HCT116 (cell line): Measurements from ENCODE around the gene PELI1. TPM values are rescaled to one million over a fixed set of nuclear protein-coding genes. Genes with fewer than 3 reads are reported as not detected.

Experiments
- ATAC-seq: fragments of 200-7000 bp; cut with Tn5 transposase; 2 replicates; pipeline ENCODE4 v1.9.1; 2020; ENCODE audit warnings: mild to moderate bottlenecking, moderate library complexity
- BruUV-seq: library from RNA; stranded (reverse); fragments of 400-500 nt; replicated peaks from 2 replicates; lab custom pipeline; 2021; lab: Mats Ljungman, UMichigan
- CTCF ChIA-PET: fragments of 300-600 bp; sonication (Branson Sonifier 250); formaldehyde crosslinking; loops from one replicate; lab custom pipeline; 2021; ENCODE audit warnings: antibody characterized with exemption; lab: Charles Lee
- POLR2A ChIA-PET: fragments of 300-600, 350-600 bp; sonication (Branson Sonifier 250); formaldehyde crosslinking; loops from one replicate; lab custom pipeline; 2021; ENCODE audit warnings: antibody characterized with exemption; lab: Charles Lee
- RAD21 ChIA-PET, 2 experiments: fragments of 300-600 bp; sonication (Branson Sonifier 250); formaldehyde crosslinking; loops; one replicate each; lab custom pipeline; 2023; ENCODE audit warnings: low total read pairs in 2 of 2; ENCODE audit not compliant: uncharacterized antibody in 2 of 2, unreplicated experiment in 2 of 2, low non-redundant PET in 1 of 2; lab: Charles Lee
- DNase-seq: peaks from one replicate; pipeline ENCODE4 v3.0.0-alpha.2; 2010; ENCODE audit warnings: low read depth, low spot score
- H2AFZ ChIP-seq: fragments of 200-600 bp; shearing (Covaris generic), sonication (generic); 2 replicates; pipeline ENCODE4 v1.6.1; 2017; ENCODE audit warnings: low read depth, mixed run types, mixed read lengths, antibody characterized with exemption, low read length; ENCODE audit not compliant: poor library complexity, severe bottlenecking
- H3K27ac ChIP-seq: 2 replicates; pipeline ENCODE4 v1.5.1; 2012; ENCODE audit warnings: low read depth, low read length
- H3K27me3 ChIP-seq: fragments of 200-600 bp; sonication (generic); 2 replicates; pipeline ENCODE4 v1.6.1; 2016; ENCODE audit warnings: mixed run types, low read length, mixed read lengths; ENCODE audit not compliant: insufficient read depth
- H3K36me3 ChIP-seq, 2 experiments: fragments of 200-500 bp in 1 of 2; fragments of 200-600 bp in 1 of 2; sonication (Bioruptor generic) in 1 of 2; sonication (generic) in 1 of 2; 2 replicates each; pipeline versions ENCODE4 v1.5.1 to v1.6.1; 2014 to 2016; ENCODE audit warnings: low read length in 2 of 2, inconsistent platforms in 1 of 2, mixed read lengths in 1 of 2, mixed run types in 1 of 2; ENCODE audit not compliant: insufficient read depth in 2 of 2, control insufficient read depth in 1 of 2
- H3K4me1 ChIP-seq, 2 experiments: fragments of 200-600 bp in 1 of 2; sonication (generic) in 1 of 2; 2 replicates each; pipeline versions ENCODE4 v1.5.1 to v1.6.1; 2012 to 2017; ENCODE audit warnings: low read length in 2 of 2, inconsistent platforms in 1 of 2, mild to moderate bottlenecking in 1 of 2, mixed read lengths in 1 of 2, mixed run types in 1 of 2, moderate library complexity in 1 of 2; ENCODE audit not compliant: insufficient read depth in 2 of 2, control insufficient read depth in 1 of 2
- H3K4me2 ChIP-seq: fragments of 200-600 bp; sonication (generic); 2 replicates; pipeline ENCODE4 v1.6.1; 2017; ENCODE audit warnings: mixed run types, low read length, mixed read lengths
- H3K4me3 ChIP-seq, 2 experiments: fragments of 200-600 bp in 1 of 2; sonication (generic) in 1 of 2; replicated peaks in 1 of 2; 2 replicates each; pipeline ENCODE4 v1.5.1; 2011 to 2016; ENCODE audit warnings: low read length in 2 of 2, control low read depth in 1 of 2, low read depth in 1 of 2, mild to moderate bottlenecking in 1 of 2, mixed read lengths in 1 of 2, mixed run types in 1 of 2
- H3K79me2 ChIP-seq: fragments of 200-600 bp; sonication (generic); 2 replicates; pipeline ENCODE4 v1.6.1; 2017; ENCODE audit warnings: mild to moderate bottlenecking, mixed run types, low read length, moderate library complexity, mixed read lengths; ENCODE audit not compliant: insufficient read depth
- H3K9ac ChIP-seq: fragments of 200-600 bp; sonication (generic); 2 replicates; pipeline ENCODE4 v1.6.1; 2016; ENCODE audit warnings: low read length, mixed read lengths
- H3K9me2 ChIP-seq: fragments of 200-600 bp; sonication (generic), shearing (Covaris generic); 2 replicates; pipeline ENCODE4 v1.6.1; 2017; ENCODE audit warnings: mixed run types, mild to moderate bottlenecking, moderate library complexity; ENCODE audit not compliant: insufficient read depth
- H3K9me3 ChIP-seq, 2 experiments: fragments of 200-500 bp in 1 of 2; fragments of 200-600 bp in 1 of 2; sonication (Bioruptor generic) in 1 of 2; sonication (generic) in 1 of 2; 2 replicates each; pipeline ENCODE4 v1.6.1; 2014 to 2017; ENCODE audit warnings: low read length in 2 of 2, mixed read lengths in 2 of 2, inconsistent platforms in 1 of 2, low read depth in 1 of 2, mild to moderate bottlenecking in 1 of 2, mixed run types in 1 of 2, moderate library complexity in 1 of 2; ENCODE audit not compliant: control insufficient read depth in 1 of 2, insufficient read depth in 1 of 2
- H4K20me1 ChIP-seq: fragments of 200-600 bp; sonication (generic), shearing (Covaris generic); 2 replicates; pipeline ENCODE4 v1.6.1; 2017; ENCODE audit warnings: mixed run types, mild to moderate bottlenecking, moderate library complexity; ENCODE audit not compliant: insufficient read depth
- CEBPB ChIP-seq: IDR thresholded peaks from 2 replicates; pipeline ENCODE4 v1.6.1; 2012; ENCODE audit warnings: low read depth
- EGR1 ChIP-seq: IDR thresholded peaks from 2 replicates; pipeline ENCODE4 v1.6.1; 2012; ENCODE audit warnings: low read depth
- ELF1 ChIP-seq: IDR thresholded peaks from 2 replicates; pipeline ENCODE4 v1.6.1; 2012; ENCODE audit warnings: low read depth, borderline replicate concordance
- EZH2phosphoT487 ChIP-seq: fragments of 200-600 bp; IDR thresholded peaks from 2 replicates; pipeline ENCODE4 v1.6.1; 2018; ENCODE audit warnings: antibody characterized with exemption, borderline replicate concordance
- JUND ChIP-seq: IDR thresholded peaks from 2 replicates; pipeline ENCODE4 v1.6.1; 2012
- SIN3A ChIP-seq: IDR thresholded peaks from 2 replicates; pipeline ENCODE4 v1.6.1; 2012; ENCODE audit warnings: low read depth
- SP1 ChIP-seq: IDR thresholded peaks from 2 replicates; pipeline ENCODE4 v1.6.1; 2012; ENCODE audit warnings: low read depth
- SRF ChIP-seq: IDR thresholded peaks from 2 replicates; pipeline ENCODE4 v1.6.1; 2012; ENCODE audit warnings: low read depth
- YY1 ChIP-seq: IDR thresholded peaks from 2 replicates; pipeline ENCODE4 v1.6.1; 2011; ENCODE audit warnings: low read length, low read depth, moderate library complexity, mild to moderate bottlenecking; ENCODE audit not compliant: insufficient replicate concordance; ENCODE audit errors: extremely low read depth
- ZFX ChIP-seq: fragments of 450-650 bp; IDR thresholded peaks from 2 replicates; pipeline ENCODE4 v1.6.1; 2017
- ZNF274 ChIP-seq: fragments of 200-500 bp; sonication (Bioruptor generic); IDR thresholded peaks from 2 replicates; pipeline ENCODE4 v1.6.1; 2014; ENCODE audit warnings: mild to moderate bottlenecking, low read depth, low read length, inconsistent platforms
- intact Hi-C: fragments of 100-400 bp; cut with micrococcal nuclease; formaldehyde crosslinking; loops from 2 replicates; pipeline ENCODE4 v1.10.0; 2022
- total RNA-seq: library from RNA; stranded (reverse); gene quantifications from one replicate; pipeline ENCODE4 v1.2.1, GENCODE V29; 2021; ENCODE audit not compliant: unreplicated experiment
- TF ChIP-seq, protein P1 (sequence below): IDR thresholded peaks from 2 replicates; pipeline ENCODE4 v1.6.1; 2012
- TF ChIP-seq, protein P2 (sequence below): IDR thresholded peaks from 2 replicates; pipeline ENCODE4 v1.6.1; 2012; ENCODE audit warnings: low read depth
- TF ChIP-seq, protein P3 (sequence below): IDR thresholded peaks from 2 replicates; pipeline ENCODE4 v1.6.1; 2011; ENCODE audit warnings: mild to moderate bottlenecking, low read length, moderate library complexity; ENCODE audit not compliant: insufficient replicate concordance; ENCODE audit errors: extremely low read depth
- TF ChIP-seq, protein P4 (sequence below): IDR thresholded peaks from 2 replicates; pipeline ENCODE4 v1.6.1; 2012

The PELI1 gene
- total RNA-seq, 1 experiment from 2014 or later, result 7.9 TPM

DNA sequence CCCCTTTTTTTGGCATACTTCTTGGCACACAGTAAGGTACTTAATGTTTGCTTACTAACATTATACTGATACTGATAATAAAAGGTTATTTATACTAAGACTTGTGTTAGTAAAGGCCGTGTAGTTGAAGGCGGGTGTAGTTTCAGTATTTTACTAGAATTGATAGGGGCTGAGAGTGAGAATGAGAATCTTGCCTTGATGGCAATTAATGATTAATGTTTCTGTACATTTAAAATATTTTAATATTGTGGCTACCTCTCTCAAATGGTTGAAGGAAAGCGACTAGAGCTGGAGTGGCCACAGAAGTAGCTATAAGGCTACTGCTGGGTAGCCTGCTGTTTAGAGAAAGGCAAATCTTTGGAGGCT, 29.3 kb downstream of the PELI1 start:
- no peak for ATAC-seq
- H3K79me2 ChIP-seq, result no peaks in the 10 kb centered on the region

More for the DNA sequence above, 29.3 kb downstream of the PELI1 start:
- Histone ChIP-seq H3K9me3 (no peaks in the 10 kb centered on the region), H2AFZ (no peak overlapping the region), H3K4me2 (no peak overlapping the region), H4K20me1 (no peaks in the 10 kb centered on the region), H3K4me1 (no peaks in the 10 kb centered on the region), H3K27me3 (no peaks in the 10 kb centered on the region), H3K4me3 (no peak overlapping the region), H3K9ac (no peak overlapping the region), H3K27ac (no peak overlapping the region), H3K36me3 (no peaks in the 10 kb centered on the region), H3K9me2 (no peaks in the 10 kb centered on the region)
- no peak for DNase-seq
- no peak for TF ChIP-seq SRF
- TF ChIP-seq ELF1, result no peak
- TF ChIP-seq EGR1, result no peak
- no peak for TF ChIP-seq SP1
- TF ChIP-seq, protein P1, sequence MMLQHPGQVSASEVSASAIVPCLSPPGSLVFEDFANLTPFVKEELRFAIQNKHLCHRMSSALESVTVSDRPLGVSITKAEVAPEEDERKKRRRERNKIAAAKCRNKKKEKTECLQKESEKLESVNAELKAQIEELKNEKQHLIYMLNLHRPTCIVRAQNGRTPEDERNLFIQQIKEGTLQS, result no peak
- TF ChIP-seq SIN3A, result no peak
- no peak for TF ChIP-seq ZNF274
- TF ChIP-seq, protein P2, sequence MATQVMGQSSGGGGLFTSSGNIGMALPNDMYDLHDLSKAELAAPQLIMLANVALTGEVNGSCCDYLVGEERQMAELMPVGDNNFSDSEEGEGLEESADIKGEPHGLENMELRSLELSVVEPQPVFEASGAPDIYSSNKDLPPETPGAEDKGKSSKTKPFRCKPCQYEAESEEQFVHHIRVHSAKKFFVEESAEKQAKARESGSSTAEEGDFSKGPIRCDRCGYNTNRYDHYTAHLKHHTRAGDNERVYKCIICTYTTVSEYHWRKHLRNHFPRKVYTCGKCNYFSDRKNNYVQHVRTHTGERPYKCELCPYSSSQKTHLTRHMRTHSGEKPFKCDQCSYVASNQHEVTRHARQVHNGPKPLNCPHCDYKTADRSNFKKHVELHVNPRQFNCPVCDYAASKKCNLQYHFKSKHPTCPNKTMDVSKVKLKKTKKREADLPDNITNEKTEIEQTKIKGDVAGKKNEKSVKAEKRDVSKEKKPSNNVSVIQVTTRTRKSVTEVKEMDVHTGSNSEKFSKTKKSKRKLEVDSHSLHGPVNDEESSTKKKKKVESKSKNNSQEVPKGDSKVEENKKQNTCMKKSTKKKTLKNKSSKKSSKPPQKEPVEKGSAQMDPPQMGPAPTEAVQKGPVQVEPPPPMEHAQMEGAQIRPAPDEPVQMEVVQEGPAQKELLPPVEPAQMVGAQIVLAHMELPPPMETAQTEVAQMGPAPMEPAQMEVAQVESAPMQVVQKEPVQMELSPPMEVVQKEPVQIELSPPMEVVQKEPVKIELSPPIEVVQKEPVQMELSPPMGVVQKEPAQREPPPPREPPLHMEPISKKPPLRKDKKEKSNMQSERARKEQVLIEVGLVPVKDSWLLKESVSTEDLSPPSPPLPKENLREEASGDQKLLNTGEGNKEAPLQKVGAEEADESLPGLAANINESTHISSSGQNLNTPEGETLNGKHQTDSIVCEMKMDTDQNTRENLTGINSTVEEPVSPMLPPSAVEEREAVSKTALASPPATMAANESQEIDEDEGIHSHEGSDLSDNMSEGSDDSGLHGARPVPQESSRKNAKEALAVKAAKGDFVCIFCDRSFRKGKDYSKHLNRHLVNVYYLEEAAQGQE, result no peak
- no peak for TF ChIP-seq CEBPB
- TF ChIP-seq, protein P3, sequence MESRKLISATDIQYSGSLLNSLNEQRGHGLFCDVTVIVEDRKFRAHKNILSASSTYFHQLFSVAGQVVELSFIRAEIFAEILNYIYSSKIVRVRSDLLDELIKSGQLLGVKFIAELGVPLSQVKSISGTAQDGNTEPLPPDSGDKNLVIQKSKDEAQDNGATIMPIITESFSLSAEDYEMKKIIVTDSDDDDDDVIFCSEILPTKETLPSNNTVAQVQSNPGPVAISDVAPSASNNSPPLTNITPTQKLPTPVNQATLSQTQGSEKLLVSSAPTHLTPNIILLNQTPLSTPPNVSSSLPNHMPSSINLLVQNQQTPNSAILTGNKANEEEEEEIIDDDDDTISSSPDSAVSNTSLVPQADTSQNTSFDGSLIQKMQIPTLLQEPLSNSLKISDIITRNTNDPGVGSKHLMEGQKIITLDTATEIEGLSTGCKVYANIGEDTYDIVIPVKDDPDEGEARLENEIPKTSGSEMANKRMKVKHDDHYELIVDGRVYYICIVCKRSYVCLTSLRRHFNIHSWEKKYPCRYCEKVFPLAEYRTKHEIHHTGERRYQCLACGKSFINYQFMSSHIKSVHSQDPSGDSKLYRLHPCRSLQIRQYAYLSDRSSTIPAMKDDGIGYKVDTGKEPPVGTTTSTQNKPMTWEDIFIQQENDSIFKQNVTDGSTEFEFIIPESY, result no peak
- TF ChIP-seq, protein P4, sequence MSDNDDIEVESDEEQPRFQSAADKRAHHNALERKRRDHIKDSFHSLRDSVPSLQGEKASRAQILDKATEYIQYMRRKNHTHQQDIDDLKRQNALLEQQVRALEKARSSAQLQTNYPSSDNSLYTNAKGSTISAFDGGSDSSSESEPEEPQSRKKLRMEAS, result no peak
- no peak for TF ChIP-seq YY1
- TF ChIP-seq JUND, result no peak
- TF ChIP-seq ZFX, result no peak
- no peak for TF ChIP-seq EZH2phosphoT487
- BruUV-seq, result no TSS peak
- intact Hi-C loops, result no loop called here
- ChIA-PET POLR2A (no interaction called here), CTCF (no interaction called here), RAD21 (no interaction called here)
